ENCODE results near the gene GID8.
A peak's percentile ranks its signal among the peaks of the same experiment; 100 is the strongest.

GID8 gene

DNA sequence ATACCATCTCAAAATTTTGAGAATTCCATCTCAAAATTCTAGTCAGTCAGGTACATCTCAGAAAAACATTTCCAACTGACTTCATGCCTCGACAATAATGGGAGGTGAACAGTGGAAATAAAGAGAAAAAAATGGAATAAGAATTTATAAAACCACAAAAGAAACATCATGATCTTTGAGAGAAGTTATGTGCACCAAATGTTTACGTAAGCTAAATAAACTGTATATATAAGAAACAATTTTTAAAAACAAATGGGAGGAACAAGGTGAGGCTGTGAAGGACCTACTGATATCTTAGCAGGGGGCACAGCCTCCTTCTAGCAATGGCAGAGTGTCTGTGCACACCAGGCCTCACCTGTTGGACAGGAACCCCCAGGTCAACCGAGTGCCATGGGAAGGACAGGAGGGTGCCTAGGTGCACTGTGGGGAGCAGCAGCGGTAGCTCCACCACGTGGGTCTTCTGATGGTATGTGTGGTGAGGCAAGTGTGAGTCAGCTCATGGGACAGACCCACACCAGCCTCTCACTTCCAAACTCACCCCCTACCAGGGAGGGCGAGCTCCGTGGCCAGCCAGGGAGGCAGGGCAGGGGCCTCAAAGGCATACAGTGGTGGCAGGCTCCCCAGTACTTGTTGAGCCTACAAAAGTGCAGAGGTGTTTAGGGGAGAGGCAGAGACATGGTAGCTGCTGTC lies 34.9 kb upstream of the GID8 start:
- peak; percentile 28 for DNase-seq (ENCODE audit: low read depth)

DNA sequence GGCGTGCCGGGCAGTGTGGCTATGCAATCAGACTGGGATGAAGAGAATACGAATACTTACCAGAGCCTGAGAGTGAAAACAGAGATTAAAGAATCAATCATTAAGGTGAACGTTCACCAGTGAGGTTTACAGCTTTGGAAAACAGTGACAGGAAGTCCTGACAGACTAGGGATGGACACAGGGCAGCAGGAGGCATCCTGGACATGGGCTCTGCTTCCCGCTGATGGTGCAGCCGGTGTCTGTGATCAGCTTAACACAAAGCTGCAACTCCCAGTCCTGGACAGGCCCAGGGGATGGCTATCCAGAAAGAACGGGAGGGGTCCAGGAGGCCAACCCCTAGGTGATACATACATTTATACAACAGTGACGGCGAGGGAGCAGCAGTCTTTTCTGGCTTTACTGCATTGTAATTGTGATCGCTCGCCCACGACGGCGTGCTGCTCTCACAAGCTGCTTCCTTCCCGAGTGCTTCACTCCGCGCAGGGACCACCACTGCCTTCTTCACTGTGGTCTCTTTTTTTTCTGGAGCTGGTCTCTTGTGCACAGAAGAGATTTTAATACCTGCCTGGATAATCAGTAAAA lies 32.3 kb upstream of the GID8 start:
- DNase-seq (ENCODE audit: low read depth) = no peak

DNA sequence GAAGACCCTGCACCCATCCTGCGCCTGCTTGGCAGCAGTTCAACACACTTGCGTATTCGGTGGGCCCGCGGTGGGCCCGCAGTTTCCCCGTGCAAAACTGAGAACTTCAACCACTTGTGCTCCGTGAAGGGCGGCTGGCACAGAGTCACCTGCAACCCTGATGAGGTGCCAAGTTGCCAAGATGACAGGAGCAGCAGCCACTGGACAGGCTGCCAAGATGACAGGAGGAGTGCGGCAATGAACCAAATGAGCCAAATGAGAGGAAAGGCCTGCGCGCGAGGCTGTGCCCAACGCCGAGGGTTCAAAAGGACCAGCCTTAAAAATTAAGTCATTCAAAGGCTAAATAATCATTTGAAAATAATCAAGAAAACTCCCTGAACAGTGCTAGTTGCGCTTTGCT lies 31.7 kb upstream of the GID8 start:
- DNase-seq (ENCODE audit: low read depth) = no peak

DNA sequence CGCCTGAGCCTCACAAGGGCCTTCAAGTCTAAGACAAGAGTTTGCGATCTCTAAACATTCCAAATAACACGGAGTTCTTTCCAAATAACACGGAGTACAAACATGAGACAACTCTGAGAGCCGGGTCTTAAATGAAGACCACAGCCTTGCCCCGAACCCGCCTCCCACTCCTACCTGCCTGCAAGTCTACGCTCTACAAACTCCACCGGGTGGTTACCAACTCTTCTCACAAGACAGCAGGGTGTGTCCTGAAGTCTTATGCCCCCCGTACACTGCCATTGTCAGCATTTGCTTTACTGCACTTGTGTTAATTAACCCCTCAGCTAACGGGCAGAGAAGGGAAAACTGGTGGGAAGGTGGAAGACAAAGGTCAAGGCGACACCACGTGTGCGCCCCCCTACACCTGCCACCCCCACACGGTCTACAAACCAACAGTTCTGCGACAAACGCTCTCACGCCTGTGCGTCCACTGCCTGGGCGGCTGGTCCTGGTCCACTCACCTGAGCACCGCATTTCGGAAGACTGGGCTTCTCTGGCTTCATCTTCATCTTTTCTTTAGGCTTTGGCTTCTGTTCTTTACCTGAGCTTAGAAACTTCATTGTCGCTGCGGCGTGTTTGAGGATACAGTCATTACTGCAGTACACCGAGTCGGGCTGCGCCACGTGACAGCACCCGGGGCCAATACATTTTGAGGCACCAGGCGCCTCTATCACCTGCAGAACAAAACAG lies 31.1 kb upstream of the GID8 start:
- DNase-seq (ENCODE audit: low read depth) = no peak

DNA sequence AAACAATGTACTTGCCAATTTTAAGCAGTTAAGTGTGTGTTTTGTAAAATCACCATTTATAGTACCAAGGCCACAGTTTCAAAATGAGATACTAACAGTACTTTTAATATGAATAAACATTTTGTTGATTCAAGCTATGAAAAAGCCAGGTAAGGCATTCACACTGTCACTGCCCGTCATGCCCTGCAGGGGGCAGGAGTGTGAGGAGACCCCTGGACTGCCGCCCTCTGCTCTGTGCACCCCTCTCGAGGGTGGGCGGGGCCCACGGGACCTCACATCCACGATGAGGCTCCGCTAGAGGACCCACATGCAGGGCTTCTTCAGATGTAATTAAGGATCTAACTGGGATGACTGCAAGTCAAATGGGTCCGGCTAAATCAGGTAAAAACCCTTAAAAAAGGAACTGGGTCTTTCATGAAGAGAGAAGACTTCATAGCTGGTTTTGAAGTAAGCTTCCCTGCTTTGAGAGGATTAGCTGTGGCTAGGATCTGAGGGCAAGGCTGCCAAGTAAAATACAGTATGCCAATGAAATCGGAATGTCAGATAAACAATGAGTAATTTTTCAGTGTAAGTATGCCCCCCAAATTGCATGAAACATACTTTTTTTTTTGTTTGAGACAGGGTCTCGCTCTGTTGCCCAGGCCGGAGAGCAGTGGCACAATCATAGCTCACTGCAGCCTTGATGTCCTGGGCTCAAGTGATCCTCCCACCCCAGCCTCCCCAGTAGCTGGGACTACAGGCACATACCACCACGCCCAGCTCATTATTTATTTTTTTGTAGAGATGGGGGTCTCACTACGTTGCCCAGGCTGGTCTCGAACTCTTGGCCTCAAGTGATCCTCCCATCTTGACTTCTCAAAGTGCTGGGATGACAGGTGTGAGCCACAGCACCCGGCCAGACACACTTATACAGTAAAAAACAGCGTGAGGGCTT lies 30.3 kb upstream of the GID8 start:
- no peak for DNase-seq (ENCODE audit: low read depth)

DNA sequence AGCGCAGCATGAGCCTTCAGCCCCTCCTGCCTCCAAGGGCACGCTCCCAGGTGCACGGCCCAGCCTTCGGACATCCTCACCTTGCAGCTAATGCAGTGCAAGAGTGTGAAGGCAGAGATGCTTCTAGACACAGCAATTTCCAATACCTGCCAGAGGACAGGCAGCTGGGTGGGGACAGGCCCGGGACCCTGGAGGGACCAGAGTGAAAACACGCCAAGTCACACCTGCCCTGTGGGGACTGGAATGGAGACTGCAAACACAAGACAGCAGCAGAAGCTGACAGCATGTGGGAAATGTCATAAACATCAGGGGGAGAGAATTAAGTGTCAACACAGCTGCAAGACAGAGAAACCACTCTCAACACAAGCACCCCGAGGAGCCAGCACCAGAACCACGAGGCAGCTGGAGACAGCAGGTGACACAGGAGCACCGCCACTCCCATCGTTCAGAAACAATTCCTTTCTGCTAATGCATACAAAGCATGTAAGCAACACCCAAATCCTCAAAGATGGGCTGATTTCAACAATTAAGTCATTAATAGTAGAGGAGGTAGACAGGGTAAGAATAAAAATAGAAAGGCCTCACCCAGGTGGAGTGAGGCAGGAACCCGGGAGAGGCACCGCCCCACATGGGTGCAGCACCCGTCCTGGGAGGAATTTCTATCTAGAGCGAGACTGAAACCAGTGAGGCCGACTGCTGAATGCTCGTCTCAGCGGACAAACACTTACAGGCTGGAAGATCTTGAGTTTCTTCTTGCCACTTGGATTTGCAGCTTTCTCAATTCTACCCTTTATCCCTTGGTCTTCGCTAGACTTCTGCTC lies 28.8 kb upstream of the GID8 start:
- DNase-seq (ENCODE audit: low read depth) = no peak

DNA sequence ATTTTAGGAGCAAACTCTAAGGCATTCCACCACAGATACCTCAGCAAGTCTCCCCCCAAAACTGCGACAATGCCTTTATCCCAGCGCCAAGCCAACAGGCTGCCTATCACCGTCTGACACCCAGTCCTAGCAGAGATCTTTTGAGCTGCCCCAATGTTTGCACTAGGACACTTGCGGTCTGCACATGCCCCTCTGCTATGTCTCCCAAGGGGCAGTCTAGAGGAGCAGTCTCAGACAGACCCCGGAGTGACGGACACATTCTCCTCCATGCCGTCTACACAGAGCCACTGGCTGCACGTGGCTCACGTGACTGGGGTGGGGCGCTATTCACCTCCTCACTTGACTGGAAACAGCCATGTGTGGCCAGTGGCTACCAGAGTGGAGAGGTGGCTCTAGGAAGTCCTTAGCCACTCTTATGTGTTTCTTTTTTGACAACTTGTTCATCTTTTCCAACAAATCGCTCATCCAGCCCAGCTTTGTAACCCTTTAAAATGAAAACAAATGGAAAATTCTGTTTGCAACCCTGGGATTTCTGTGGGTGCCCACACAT lies 27.7 kb upstream of the GID8 start:
- DNase-seq (ENCODE audit: low read depth) = no peak

DNA sequence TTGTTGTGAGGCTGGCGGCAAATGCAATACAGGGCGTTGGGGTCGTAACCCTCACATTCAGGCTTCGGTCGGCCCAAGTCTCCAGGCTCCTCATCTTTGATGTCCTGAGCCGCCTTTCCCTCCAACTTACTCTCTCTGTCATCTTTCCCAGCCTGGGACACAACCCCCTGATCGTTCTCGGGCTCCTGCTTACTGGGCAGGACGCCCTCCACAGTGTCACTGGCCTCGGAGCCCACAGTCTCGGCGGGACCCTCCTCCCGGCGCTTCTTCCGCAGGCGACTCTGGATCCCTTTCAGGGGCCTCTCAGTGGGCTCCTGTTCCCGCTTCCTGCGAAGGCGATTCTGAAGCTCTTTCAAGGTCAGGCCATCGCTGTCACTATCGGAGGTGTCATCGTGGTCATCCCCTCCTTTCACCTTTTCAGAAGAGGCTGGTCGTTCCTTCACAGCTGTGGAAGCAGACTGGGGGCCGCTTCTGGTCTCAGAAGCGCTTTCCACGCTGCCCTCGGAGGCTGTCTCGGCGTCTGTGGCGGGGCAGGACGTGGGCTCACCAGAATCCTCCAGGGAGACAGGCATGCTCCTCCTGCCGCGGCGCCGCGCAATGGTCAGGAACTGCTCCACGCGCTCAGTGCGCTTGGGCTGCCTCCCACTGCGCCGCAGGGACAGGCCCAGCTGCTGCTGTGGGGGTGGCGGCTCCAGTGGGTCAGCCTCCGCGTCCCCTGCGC lies 27.0 kb upstream of the GID8 start:
- no peak for DNase-seq (ENCODE audit: low read depth)

DNA sequence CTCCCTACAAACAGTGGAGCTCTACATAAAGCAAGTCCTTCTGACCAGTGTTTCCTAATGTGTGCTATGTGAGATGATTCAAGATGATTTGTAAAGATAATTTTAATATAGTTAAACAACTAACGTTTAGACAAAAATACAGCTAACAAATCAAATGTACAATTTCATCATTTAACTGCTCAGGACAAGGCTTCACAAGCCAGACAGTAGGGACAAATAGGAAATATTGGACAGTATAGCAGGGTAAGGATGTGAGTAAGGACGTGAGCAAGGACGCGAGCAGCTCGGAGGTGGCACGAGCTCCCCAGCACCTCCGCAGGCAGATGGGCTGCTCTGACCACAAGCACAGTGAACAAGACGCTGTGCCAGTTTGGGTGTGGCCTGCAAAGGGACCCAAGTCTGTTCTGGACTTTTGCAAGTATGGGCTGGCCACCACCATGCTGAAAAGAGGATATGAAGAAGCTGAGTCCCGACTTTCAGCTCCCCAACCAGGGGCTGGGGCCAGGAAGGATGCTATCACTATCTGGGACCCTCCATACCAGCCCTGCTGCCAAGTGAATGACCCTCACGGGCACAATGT lies 26.2 kb upstream of the GID8 start:
- DNase-seq (ENCODE audit: low read depth) = no peak

DNA sequence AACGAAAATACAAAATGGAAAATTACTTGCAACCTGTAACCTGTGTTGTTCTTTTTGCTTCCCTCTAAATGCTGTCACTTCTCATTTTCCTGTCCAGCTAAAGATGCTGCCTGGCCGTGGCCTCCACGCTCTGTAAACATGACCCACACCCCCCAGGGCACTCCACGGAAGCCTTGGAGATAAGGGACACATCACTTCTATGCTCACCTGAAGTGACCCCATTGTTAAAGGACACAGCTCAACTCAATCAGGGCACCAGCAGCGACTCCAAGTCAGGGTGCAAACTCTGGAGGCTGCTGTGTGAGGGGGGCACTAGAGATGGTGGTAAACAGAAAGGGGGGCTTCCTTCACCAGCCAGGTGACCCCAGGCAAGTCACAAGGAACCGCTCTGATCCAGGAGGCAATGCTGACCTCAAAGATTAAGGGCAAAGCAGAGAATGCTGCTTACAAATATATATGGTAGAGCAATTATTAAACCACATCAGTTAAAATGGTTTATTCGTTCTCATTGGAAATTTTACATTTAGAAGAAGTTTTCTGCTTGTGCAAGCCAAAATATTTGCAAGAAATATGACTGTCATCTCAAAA lies 24.8 kb upstream of the GID8 start:
- DNase-seq (ENCODE audit: low read depth) = no peak

DNA sequence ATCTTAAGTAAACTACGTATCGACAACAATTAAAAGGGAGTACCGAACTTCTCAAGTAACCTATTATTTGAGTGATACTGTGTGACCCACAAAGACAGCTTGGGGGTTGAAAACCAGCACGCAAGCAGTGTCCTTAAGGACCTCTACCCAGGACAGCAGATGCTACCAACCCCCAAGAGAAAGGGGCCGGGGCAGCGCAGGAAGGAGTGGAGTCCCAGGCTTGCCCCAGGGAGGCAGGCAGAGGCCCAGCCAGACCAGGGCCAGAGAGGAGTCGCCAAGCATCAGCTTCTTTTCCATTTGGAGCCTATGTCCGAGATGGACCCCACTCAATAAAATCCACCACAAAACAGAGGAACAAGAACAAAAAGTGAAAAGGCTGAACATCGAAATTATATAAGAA lies 23.5 kb upstream of the GID8 start:
- no peak for DNase-seq (ENCODE audit: low read depth)

DNA sequence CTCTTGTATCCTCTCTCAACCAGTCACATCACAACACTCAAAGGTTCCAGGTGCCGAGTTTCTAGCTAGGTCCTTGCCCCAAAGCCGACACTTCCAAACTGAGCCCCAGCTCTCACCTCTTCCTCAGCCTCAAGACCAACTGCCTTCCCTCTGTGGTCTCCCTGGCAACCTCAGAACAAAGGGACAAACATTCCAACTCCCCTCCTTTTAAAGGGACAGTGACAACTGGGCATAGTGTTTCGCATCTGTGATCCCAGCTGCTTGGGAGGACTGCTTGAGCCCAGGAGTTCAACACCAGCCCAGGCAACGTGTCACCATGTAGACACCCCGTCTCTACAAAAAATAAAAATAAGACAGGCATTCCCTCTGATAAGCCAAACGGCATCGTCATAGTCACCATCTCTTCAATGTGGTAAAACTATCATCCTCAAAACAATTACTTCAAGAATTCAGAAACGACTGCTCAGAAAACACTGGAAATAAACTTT lies 22.9 kb upstream of the GID8 start:
- no peak for DNase-seq (ENCODE audit: low read depth)

DNA sequence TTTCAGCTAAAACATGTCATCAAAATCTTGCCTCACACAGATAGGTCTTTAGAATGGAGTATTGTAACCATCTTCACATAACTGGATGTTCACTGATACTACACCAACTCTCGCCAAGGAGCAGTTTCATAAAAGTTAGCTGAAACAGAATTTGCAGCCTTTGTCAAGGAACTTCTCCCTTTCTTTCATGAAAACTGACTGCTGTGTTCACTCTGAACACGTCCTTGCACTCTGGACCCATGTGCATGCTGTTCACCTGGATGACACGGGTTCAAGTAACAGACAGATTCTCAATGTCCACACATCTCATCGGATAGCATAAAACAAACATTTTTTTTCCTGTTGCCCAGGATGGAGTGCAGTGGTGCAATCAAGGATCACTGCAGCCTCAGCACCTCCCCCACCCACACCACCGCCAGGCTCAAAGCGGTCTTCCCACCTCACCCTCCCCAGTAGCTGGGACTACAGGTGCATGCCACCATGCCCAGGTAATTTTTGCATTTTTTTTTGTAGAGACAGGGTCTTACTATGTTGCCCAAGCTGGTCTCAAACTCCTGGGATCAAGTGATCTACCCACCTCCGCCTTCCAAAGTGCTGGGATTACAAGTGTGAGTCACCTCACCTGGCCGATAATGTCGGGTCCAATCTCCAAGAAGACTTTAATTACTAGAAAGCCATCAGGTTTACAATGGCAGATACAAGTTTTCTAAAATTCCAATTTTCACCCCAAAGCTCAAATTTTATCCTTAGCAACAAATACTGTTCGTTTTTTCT lies 21.1 kb upstream of the GID8 start:
- no peak for DNase-seq (ENCODE audit: low read depth)

DNA sequence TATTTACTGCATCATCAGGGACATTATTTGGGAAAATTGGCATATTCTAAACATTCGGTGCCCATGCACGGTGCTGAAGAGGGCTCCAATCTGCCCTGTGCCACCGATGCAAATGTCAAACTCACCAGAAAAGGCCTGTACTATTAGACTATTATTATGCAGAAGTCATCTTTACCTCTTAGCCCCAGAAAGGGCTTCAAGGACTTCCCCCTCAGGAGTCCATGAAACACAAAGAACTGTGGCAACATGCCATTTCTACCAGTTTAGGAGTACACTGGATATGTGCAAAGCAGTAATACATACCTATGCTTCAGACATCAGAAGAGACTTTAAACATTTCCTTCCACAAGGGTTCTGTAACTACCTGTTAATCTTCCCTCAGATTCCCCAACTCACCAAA lies 20.2 kb upstream of the GID8 start:
- no peak for DNase-seq (ENCODE audit: low read depth)

DNA sequence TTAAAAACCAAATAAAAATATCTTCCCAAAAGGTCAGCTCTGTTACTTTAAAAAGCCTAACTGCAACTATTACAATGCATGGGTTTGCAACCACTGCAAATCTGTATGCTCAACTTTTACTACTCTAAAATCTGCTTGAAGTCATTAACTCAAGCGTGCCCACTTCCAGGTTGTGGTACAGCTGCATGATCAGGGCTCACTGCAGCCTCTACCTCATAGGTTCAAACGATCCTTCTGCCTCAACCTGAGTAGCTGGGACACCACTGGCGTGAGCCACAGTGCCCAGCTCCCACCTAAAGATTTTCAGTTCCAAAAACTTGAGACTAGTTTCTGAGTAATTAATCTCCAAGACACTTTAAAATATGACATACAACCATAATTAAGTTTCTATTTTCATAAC lies 19.8 kb upstream of the GID8 start:
- no peak for DNase-seq (ENCODE audit: low read depth)

DNA sequence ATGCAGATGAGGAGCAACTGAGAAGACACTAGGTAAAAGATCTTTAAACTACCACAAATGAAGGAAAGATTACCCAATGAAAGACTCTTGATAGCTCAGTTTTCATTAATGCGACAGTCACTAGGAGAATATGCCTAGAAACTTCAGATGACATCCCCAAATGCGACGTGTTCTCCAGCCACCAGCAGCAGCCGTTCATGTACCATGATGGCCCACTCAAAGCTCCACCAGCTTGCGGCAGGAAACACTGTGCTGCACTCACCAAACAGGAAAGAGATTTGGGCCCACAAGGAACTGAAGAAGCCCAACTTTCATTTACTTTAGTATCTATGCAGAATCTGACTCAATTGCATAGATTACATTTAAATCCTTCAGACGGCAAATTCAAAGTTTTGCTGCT lies 19.1 kb upstream of the GID8 start:
- DNase-seq (ENCODE audit: low read depth) = no peak

DNA sequence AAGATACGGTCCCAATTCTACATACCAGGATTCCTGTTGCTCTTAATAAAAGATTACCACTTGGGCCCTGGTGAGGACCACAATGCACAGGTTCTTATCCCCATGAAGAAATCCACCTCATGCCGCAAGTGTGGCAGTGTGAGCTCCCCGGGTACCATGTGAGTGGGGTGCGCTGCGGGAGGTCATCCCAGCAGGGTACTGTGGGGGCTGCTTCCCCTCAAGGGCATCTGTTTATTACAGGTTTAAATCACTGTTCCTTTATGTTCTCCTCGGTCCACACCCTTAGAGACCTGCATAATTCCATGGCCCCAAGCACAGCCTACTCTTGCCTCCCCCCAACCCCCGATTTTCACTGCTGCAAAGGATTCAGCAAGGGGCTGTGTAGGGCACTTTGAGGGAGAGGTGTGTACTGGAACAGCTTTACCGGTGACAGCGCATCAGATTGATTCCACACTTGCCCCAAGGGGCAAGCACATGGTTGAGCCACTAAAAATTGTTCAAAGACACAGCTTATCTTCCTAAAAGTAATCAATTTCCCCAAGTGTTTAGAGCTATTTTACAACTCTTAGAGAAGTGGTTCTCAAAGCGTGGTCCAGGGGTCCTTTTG lies 17.8 kb upstream of the GID8 start:
- DNase-seq (ENCODE audit: low read depth) = no peak

DNA sequence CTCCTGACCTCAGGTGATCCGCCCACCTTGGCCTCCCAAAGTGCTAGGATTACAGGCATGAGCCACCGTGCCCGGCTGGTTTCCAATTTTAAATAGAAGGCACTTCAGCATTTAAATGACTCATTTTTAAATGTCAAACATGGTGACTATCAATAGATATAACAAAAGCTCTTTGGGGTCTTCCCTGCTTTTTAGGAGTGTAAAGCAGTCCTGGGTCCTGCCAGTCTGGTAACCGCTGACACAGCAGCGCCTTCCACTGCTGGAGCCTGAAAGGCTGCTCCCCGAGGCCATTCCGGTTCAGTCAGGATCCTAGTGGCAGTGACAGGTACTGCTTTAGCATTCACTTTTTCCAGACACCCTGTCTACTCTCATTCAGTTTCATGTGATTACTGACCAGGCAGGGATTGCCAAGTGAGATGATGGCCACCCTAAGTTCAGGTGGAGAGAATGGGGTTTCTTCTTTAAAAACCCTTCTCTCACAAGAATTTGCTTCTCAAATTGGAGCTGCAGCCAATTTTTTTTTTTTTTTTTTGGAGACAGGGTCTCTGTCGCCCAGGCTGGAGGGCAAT lies 16.7 kb upstream of the GID8 start:
- DNase-seq (ENCODE audit: low read depth) = no peak
